HG03469 (cell line): Measurements from ENCODE around the gene RASSF4.

Experiments used
- ATAC-seq: cut with Tn5 transposase; IDR thresholded peaks from one replicate; pipeline ENCODE4 v1.9.1; 2021; ENCODE audit warnings: mild to moderate bottlenecking, moderate library complexity, moderate number of reproducible peaks; ENCODE audit not compliant: unreplicated experiment

Gene RASSF4

GRCh38 chr10:44974082-44974627 lies 14.6 kb downstream of the RASSF4 start:
- ATAC-seq: no peak

- peak; percentile 77 for ATAC-seq
Measured at GRCh38 chr10:44974628-44975430, 15.2 kb downstream of the RASSF4 start.

GRCh38 chr10:44975431-44976331 lies 16.1 kb downstream of the RASSF4 start:
- ATAC-seq: no peak

- no peak for ATAC-seq
Measured at GRCh38 chr10:44976352-44977198, 17.0 kb downstream of the RASSF4 start.

GRCh38 chr10:44977287-44978212 lies 17.9 kb downstream of the RASSF4 start:
- no peak for ATAC-seq

GRCh38 chr10:44978213-44978569 lies 18.6 kb downstream of the RASSF4 start:
- no peak for ATAC-seq

GRCh38 chr10:44978570-44979280 lies 19.1 kb downstream of the RASSF4 start, which contains the start of gene DEPP1:
Gene DEPP1 (minus strand): TSS chr10:44978809. CDS start chr10:44978030, 779 bp downstream.
- ATAC-seq: no peak

GRCh38 chr10:44979281-44980191 lies 19.9 kb downstream of the RASSF4 start:
- no peak for ATAC-seq

- ATAC-seq: no peak
Measured at GRCh38 chr10:44980309-44981171, 20.9 kb downstream of the RASSF4 start.

GRCh38 chr10:44981172-44982113 lies 21.8 kb downstream of the RASSF4 start:
- ATAC-seq: peak; percentile 62

- no peak for ATAC-seq
Measured at GRCh38 chr10:44982114-44982460, 22.5 kb downstream of the RASSF4 start.

GRCh38 chr10:44982496-44982895 lies 22.9 kb downstream of the RASSF4 start:
- no peak for ATAC-seq

- no peak for ATAC-seq
Measured at GRCh38 chr10:44983066-44983894, 23.7 kb downstream of the RASSF4 start.

- ATAC-seq: no peak
Measured at GRCh38 chr10:44983895-44984278, 24.3 kb downstream of the RASSF4 start.

GRCh38 chr10:44984671-44985101 lies 25.1 kb downstream of the RASSF4 start:
- no peak for ATAC-seq
